Activated T-cell treated with anti-CD3 and anti-CD28 coated beads, Interleukin-2, amount 50 U/mL, for 48 hours (primary cell): ENCODE data around the gene ANXA3.

Source experiments
- DNase-seq, 2 experiments: peaks; one replicate each; pipeline ENCODE4 v3.0.0-alpha.2; 2020

The ANXA3 gene

GRCh38 chr4:78645853-78646757 lies 94.5 kb downstream of the ANXA3 start:
- DNase-seq: no peak

GRCh38 chr4:78647272-78647671 lies 95.7 kb downstream of the ANXA3 start:
- no peak for DNase-seq

GRCh38 chr4:78648640-78649363 lies 97.2 kb downstream of the ANXA3 start:
- no peak for DNase-seq

GRCh38 chr4:78650106-78651024 lies 98.8 kb downstream of the ANXA3 start:
- no peak for DNase-seq

GRCh38 chr4:78651250-78651860 lies 99.8 kb downstream of the ANXA3 start:
- no peak for DNase-seq

GRCh38 chr4:78652282-78652876 lies 100.8 kb downstream of the ANXA3 start:
- DNase-seq: no peak

GRCh38 chr4:78653655-78654054 lies 102.1 kb downstream of the ANXA3 start:
- no peak for DNase-seq

GRCh38 chr4:78654807-78655206 lies 103.2 kb downstream of the ANXA3 start:
- no peak for DNase-seq

GRCh38 chr4:78656968-78657445 lies 105.4 kb downstream of the ANXA3 start:
- peak; percentile 42 to 44 for DNase-seq

GRCh38 chr4:78659264-78659663 lies 107.7 kb downstream of the ANXA3 start:
- no peak for DNase-seq

GRCh38 chr4:78659665-78660064 lies 108.1 kb downstream of the ANXA3 start:
- no peak for DNase-seq
